NCI-H345 (cell line): ENCODE results near the gene BBIP1.

ENCODE experiments used
- DNase-seq: peaks from one replicate; lab custom pipeline; 2025; lab: John Stamatoyannopoulos, UW

Gene BBIP1, protein sequence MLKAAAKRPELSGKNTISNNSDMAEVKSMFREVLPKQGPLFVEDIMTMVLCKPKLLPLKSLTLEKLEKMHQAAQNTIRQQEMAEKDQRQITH

DNA sequence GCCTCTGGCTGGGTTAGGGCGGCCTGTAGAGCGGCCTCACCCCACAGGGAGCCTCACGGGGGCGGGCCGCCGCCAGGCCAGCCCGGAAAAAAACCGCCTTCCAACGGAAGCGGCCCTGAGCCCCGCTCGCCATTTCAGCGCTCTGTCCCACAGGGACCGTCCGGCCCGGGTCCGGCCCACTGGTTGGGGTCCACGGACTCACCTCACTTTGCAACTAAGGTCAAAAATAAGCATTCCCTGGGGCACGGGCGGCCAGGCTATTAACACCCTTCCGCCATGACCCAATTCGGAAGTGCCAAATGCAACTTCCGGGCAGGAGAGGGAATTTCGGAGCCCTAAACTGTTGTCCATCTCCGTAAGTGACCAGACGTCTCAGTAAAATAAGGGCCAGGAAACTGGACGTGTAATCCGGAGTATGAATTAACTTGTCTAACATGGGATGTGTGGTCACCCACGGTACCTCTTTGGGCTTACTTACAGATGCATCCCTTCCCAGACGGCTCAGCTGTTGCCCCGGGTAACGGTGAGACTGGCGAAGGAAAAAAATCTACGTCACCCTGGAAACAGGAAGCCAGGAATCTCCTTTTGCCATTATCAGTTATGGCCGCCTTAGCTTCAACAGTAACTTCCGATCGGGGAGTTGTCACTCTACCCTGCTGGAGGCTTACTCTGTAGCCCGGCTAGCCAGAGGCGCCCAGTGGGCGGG, at the start of gene BBIP1:
BBIP1 (minus strand) TSS at position 538 of the 706 bp plus-strand sequence. CDS start 1,023 bp downstream, outside the sequence.
- DNase-seq, result peak; percentile 99

DNA sequence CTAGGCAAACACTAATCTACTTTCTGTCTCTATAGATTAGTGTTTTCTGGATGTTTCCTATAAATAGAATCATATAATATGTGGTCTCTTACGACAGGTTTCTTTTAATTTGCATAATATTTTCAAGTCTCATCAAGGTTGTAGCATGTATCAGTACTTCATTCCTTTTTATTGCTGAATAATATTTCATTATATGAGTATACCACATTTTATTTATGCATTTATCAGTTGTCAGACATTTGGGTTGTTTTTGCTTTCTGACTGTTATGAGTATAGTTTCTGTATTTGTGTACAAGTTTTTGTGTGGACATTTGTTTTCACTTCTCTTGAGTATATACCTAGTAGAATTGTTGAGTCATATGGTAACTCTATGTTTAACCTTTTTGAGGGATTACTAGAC, 48.7 kb upstream of the BBIP1 start:
- DNase-seq, result no peak

- DNase-seq, result no peak
These were observed 48.1 kb upstream of the BBIP1 start for GRCh38 chr10:110967009-110967630.

DNA sequence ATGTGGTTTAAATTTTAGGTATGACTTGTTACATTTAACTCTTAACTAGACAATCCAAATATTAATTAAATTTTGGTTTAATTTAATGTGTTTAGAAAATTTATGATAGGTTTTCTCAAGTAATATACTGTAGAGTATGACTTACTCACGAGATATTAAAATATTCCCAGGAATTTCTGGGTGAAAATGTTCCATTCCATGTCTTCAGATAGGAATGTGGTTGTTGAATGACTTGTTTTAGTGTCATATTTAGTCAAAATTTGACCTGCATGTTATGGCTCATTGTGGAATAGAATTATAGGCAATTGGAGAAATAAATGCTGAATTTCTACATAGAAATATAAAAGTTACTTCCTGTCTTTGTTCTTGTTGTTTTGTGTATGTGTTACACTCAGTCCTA, 47.2 kb upstream of the BBIP1 start:
- DNase-seq, result no peak

- no peak for DNase-seq
These were observed 46.2 kb upstream of the BBIP1 start for GRCh38 chr10:110965216-110965615.

DNA sequence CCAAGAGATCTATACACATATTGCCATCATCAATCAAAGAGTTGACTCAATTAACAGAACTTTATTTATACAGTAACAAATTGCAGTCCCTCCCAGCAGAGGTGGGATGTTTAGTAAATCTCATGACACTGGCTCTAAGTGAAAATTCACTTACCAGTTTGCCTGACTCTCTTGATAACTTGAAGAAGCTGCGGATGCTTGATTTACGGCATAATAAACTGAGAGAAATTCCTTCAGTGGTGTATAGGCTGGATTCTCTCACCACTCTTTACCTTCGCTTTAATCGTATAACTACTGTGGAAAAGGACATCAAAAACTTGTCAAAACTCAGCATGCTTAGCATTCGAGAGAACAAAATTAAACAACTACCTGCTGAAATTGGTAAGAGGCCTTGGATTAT, 45.7 kb upstream of the BBIP1 start:
- no peak for DNase-seq

- no peak for DNase-seq
These were observed 44.2 kb upstream of the BBIP1 start for GRCh38 chr10:110963162-110963561.

- no peak for DNase-seq
These were observed 43.5 kb upstream of the BBIP1 start for GRCh38 chr10:110962443-110962842.

- no peak for DNase-seq
These were observed 41.3 kb upstream of the BBIP1 start for GRCh38 chr10:110960333-110960712.

- no peak for DNase-seq
These were observed 40.7 kb upstream of the BBIP1 start for GRCh38 chr10:110959379-110960332.

- DNase-seq, result no peak
These were observed 38.6 kb upstream of the BBIP1 start for GRCh38 chr10:110957606-110958005.

DNA sequence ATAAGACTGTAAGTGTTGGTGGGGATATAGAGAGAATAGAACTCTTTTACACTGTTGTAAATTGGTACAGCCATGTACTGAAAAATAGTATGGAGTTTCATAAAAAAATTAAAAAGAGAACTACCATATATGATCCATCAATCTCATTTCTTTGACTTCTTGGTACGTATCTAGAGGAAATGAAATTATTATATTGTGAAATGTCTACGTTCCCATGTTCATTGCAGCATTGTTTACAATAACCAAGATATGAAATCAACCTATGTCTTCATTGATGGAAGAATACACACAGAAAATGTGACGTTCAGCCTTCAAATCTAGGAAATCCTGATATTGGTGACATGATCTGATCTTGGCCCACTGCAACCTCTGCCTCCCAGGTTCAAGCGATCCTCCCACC, 32.4 kb upstream of the BBIP1 start:
- no peak for DNase-seq

- no peak for DNase-seq
These were observed 28.1 kb upstream of the BBIP1 start for GRCh38 chr10:110947061-110947595.

DNA sequence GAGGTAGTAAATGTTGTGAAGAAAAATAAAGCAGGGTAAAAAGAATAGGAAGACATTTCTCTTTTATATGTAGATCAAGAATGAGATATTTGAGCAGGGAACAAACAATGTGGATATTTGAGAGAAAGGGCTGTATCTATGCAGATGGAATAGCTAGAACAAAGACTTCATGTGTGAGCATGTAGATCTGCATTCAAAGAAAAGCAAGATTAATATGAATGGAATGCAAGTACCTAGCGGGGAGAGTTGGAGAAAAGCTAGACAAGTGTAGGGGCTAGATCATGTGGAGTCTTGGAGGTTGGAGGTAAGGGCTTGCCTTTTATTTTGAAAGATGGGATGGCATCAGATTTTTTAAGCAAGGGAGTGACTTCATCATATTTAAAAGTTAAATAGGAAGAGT, 27.5 kb upstream of the BBIP1 start:
- no peak for DNase-seq

DNA sequence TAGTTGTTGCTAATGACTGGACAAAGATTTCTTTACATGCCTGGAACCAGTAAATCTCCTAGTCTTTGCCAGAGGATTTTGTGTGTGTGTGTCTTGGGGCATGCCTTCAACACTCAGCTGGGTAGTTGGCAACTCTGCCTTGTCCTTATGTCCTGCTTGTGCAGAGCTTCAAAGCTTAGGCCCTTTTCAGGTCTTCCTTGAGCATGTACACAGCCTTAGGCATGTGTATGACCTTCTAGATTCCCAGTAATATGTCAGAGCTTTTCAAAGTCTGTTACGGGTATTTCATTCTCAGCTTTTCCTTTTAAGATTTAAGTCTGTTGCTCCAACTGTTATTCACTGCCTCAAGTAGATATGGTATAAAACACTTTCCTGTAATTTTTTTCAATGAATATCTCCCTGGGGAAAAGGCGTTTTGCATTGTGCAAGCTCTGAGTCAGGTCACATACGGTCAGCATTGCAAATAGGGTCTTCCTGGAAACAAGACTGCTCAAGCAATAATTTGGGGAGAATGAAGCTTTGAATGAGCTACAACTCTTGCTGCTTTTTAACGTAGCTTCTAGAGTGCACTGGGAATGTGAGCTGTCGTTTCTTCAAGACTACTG, 25.9 kb upstream of the BBIP1 start:
- no peak for DNase-seq

GRCh38 chr10:110939419-110939818, 20.4 kb upstream of the BBIP1 start:
- DNase-seq, result no peak

GRCh38 chr10:110936757-110937156, 17.8 kb upstream of the BBIP1 start:
- DNase-seq, result no peak

GRCh38 chr10:110932505-110933180, 13.7 kb upstream of the BBIP1 start:
- no peak for DNase-seq

DNA sequence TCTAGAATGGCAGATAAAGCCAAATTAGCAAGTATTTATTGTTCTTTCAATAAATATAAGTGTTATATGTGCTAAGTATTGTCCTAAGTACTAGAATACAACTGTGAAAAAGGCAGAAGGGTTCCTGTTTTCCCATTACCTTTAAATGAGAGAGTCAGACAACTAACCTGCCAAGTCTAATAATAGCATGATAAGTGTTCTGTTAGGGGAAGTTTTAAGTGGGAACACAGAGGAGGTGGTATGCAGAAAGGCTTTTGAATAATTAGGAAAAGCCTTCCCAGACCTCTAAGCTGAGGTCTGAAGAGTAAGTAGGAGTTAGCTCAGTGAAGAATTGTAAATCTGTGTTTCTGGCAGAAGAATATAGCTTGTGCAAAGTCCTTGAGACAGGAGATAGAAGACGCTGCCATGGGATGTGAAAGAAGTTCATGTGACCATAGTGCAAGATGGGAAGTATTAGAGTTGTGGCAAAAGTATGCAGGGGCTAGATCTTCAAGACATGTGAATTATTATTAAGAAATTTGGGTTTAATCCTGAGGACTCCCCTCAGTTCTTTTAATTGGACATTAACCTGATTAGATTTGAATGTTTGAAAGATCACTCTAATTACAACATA, 12.9 kb upstream of the BBIP1 start:
- no peak for DNase-seq

- DNase-seq, result no peak
These were observed 8.5 kb upstream of the BBIP1 start for GRCh38 chr10:110927461-110927860.
